DOHH2 (cell line): ENCODE measurements around the gene HOXC11.

ENCODE experiments used
- H3F3A ChIP-seq: fragments of 200-600 bp; sonication (generic), shearing (Covaris generic); 2 replicates; pipeline ENCODE4 v1.6.0; 2016; ENCODE audit warnings: antibody characterized with exemption, mild to moderate bottlenecking; ENCODE audit not compliant: control insufficient read depth, insufficient read depth
- H3K27ac ChIP-seq: fragments of 200-600 bp; sonication (generic); 2 replicates; pipeline ENCODE4 v1.5.1; 2014; ENCODE audit warnings: low read depth, mild to moderate bottlenecking, low read length, moderate library complexity
- H3K27me3 ChIP-seq: fragments of 200-600 bp; sonication (generic); 2 replicates; pipeline ENCODE4 v1.6.1; 2014; ENCODE audit warnings: mild to moderate bottlenecking, low read length, mixed read lengths; ENCODE audit not compliant: control insufficient read depth
- H3K36me3 ChIP-seq: fragments of 200-600 bp; sonication (generic); 2 replicates; pipeline ENCODE4 v1.6.1; 2014; ENCODE audit warnings: mild to moderate bottlenecking, low read length, moderate library complexity, mixed read lengths; ENCODE audit not compliant: control insufficient read depth
- H3K4me1 ChIP-seq: fragments of 200-600 bp; sonication (generic); 2 replicates; pipeline ENCODE4 v1.6.1; 2014; ENCODE audit warnings: mild to moderate bottlenecking, low read length, mixed read lengths; ENCODE audit not compliant: control insufficient read depth
- H3K4me2 ChIP-seq: fragments of 200-600 bp; sonication (generic); 2 replicates; pipeline ENCODE4 v1.6.0; 2014; ENCODE audit warnings: mild to moderate bottlenecking, low read length, moderate library complexity
- H3K4me3 ChIP-seq: fragments of 200-600 bp; sonication (generic); 2 replicates; pipeline ENCODE4 v1.5.1; 2014; ENCODE audit warnings: mild to moderate bottlenecking, low read length, mixed read lengths
- H3K79me2 ChIP-seq: fragments of 200-600 bp; sonication (generic); 2 replicates; pipeline ENCODE4 v1.6.1; 2014; ENCODE audit warnings: mild to moderate bottlenecking, low read length, mixed read lengths; ENCODE audit not compliant: control insufficient read depth
- H3K9me2 ChIP-seq: fragments of 200-600 bp; sonication (generic); replicated peaks from 2 replicates; pipeline ENCODE4 v1.6.1; 2014; ENCODE audit warnings: mild to moderate bottlenecking, low read length, mixed read lengths; ENCODE audit not compliant: control insufficient read depth
- H3K9me3 ChIP-seq: fragments of 200-600 bp; sonication (generic); 2 replicates; pipeline ENCODE4 v1.6.1; 2014; ENCODE audit warnings: antibody characterized with exemption, low read length, mixed read lengths; ENCODE audit not compliant: control insufficient read depth, insufficient read depth
- H4K20me1 ChIP-seq: fragments of 200-600 bp; sonication (generic); 2 replicates; pipeline ENCODE4 v1.6.0; 2014; ENCODE audit warnings: low read depth, mild to moderate bottlenecking, antibody characterized with exemption, low read length, moderate library complexity; ENCODE audit not compliant: control insufficient read depth, insufficient read depth
- EZH2phosphoT487 ChIP-seq: fragments of 200-600 bp; sonication (generic); IDR thresholded peaks from 2 replicates; pipeline ENCODE4 v1.6.1; 2017; ENCODE audit warnings: borderline replicate concordance, mild to moderate bottlenecking, antibody characterized with exemption, low read length, moderate library complexity, mixed read lengths
- TF ChIP-seq, protein P1 (sequence below): fragments of 200-600 bp; sonication (generic); IDR thresholded peaks from one replicate; pipeline ENCODE4 v1.5.1; 2014; ENCODE audit warnings: antibody characterized with exemption, mild to moderate bottlenecking, low read depth, low read length; ENCODE audit not compliant: poor library complexity, severe bottlenecking

The HOXC11 gene

GRCh38 chr12:53941750-53942149 lies 31.2 kb upstream of the HOXC11 start:
- no peak overlapping the region for H3K4me2 ChIP-seq
- TF ChIP-seq, protein P1, sequence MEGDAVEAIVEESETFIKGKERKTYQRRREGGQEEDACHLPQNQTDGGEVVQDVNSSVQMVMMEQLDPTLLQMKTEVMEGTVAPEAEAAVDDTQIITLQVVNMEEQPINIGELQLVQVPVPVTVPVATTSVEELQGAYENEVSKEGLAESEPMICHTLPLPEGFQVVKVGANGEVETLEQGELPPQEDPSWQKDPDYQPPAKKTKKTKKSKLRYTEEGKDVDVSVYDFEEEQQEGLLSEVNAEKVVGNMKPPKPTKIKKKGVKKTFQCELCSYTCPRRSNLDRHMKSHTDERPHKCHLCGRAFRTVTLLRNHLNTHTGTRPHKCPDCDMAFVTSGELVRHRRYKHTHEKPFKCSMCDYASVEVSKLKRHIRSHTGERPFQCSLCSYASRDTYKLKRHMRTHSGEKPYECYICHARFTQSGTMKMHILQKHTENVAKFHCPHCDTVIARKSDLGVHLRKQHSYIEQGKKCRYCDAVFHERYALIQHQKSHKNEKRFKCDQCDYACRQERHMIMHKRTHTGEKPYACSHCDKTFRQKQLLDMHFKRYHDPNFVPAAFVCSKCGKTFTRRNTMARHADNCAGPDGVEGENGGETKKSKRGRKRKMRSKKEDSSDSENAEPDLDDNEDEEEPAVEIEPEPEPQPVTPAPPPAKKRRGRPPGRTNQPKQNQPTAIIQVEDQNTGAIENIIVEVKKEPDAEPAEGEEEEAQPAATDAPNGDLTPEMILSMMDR = no peak
- TF ChIP-seq EZH2phosphoT487 = no peak
- H3F3A ChIP-seq = no peaks in the 10 kb centered on the region
- H3K79me2 ChIP-seq = no peaks in the 10 kb centered on the region
- H3K27ac ChIP-seq = no peak overlapping the region
- H3K9me3 ChIP-seq = no peaks in the 10 kb centered on the region
- H3K36me3 ChIP-seq = no peaks in the 10 kb centered on the region
- H3K27me3 ChIP-seq = peaks cover 67% of the 10 kb centered on the region
- H3K4me1 ChIP-seq = no peaks in the 10 kb centered on the region
- no peak overlapping the region for H3K4me3 ChIP-seq
- H3K9me2 ChIP-seq = no peaks in the 10 kb centered on the region
- no peaks in the 10 kb centered on the region for H4K20me1 ChIP-seq

GRCh38 chr12:53942467-53942997 lies 30.4 kb upstream of the HOXC11 start:
- peaks cover 64% of the 10 kb centered on the region for H3K27me3 ChIP-seq
- no peak for TF ChIP-seq EZH2phosphoT487
- TF ChIP-seq, protein P1 = no peak
- H3K36me3 ChIP-seq = no peaks in the 10 kb centered on the region
- H3K79me2 ChIP-seq = no peaks in the 10 kb centered on the region
- no peaks in the 10 kb centered on the region for H3K4me1 ChIP-seq
- no peaks in the 10 kb centered on the region for H3K9me2 ChIP-seq
- no peak overlapping the region for H3K4me2 ChIP-seq
- H3K9me3 ChIP-seq = no peaks in the 10 kb centered on the region
- no peaks in the 10 kb centered on the region for H4K20me1 ChIP-seq
- no peak overlapping the region for H3K4me3 ChIP-seq
- no peaks in the 10 kb centered on the region for H3F3A ChIP-seq
- no peak overlapping the region for H3K27ac ChIP-seq

DNA sequence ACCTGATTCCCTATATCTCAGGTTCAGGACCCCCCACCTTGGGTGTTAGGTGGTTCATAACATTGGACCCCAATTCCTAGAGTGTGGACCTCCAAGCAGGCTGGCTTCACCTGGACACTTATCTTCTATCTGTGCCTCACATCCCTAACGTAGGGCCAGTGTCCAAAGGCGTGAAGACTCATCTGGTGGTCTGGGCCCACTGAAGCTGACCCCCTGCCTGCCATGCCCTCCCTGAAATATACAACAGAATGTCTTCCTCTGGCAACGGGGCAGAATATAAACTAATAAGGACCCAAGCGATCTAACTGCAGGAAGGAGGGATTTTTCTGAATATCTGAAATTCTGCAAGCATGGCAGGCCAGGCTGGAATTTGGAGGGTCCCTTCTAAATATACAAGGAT lies 28.7 kb upstream of the HOXC11 start:
- TF ChIP-seq, protein P1 = no peak
- no peak for TF ChIP-seq EZH2phosphoT487
- no peak overlapping the region for H3K4me3 ChIP-seq
- H3K36me3 ChIP-seq = no peaks in the 10 kb centered on the region
- no peaks in the 10 kb centered on the region for H3K79me2 ChIP-seq
- H4K20me1 ChIP-seq = no peaks in the 10 kb centered on the region
- H3K27me3 ChIP-seq = peaks cover 74% of the 10 kb centered on the region
- H3F3A ChIP-seq = no peaks in the 10 kb centered on the region
- H3K4me1 ChIP-seq = no peaks in the 10 kb centered on the region
- H3K27ac ChIP-seq = no peak overlapping the region
- no peaks in the 10 kb centered on the region for H3K9me2 ChIP-seq
- H3K4me2 ChIP-seq = no peak overlapping the region
- H3K9me3 ChIP-seq = no peaks in the 10 kb centered on the region
